Placental epithelial cell (primary cell): ENCODE data around the gene SEM1. TPM values are rescaled to one million over a fixed set of nuclear protein-coding genes. Genes with fewer than 3 reads are reported as not detected.

ENCODE experiments used
- total RNA-seq: library from RNA; depleted of rRNA; stranded (reverse); fragments of >200 nt; gene quantifications from 2 replicates; pipeline ENCODE4 v1.2.3, GENCODE V29; 2012

Gene SEM1
- total RNA-seq, result 17.8 and 30.6 TPM in 2 replicates

DNA sequence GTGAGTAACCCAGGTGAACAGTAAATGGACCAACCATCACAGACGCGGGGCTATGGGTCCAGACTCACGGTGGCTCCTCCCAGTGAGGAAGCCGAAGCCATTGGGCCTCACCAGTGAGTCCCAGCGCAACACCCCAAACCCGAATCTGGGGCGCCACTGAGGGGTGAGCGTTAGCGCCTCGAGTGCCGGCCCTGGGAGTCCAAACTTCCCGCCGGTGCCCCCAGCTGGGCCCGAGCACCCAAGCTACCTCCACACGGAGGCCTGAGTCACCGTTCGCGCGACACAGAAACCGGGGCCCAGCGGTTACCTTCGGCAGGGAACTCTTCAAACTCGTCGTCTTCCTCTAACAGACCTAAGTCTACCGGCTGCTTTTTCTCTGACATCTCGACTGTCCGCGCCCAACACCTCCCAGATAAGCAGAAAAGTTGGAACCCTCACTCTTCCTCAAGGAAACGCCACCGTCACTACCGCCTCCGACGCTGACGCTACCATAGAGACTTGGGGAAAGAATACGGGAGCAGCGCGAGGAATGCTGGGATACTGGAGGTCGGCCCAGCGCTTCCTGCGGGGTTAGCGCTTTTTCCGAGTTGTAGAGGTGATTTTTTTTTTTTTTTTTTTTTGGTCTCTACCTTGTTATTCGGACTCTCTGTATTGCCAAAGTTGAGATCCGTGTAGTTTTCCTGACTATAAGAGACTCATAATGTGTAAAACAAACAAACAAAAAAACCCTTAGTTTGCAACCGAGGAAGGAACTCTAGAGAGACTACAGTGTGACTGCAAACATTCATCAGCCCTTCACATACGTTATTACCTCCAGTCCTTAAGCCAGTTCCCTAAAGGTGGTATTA is at the start of gene SEM1:
Gene SEM1 (minus strand): TSS at position 466 of the 848 bp plus-strand sequence. CDS start 83 bp downstream, at position 383.

